ENCODE data around the gene KCNJ9.
"Not testable (repeated sequence)": the region's sequence is repeated elsewhere in the genome, so short reads cannot be mapped to it uniquely, and the experiment has no call there.

The KCNJ9 gene

DNA sequence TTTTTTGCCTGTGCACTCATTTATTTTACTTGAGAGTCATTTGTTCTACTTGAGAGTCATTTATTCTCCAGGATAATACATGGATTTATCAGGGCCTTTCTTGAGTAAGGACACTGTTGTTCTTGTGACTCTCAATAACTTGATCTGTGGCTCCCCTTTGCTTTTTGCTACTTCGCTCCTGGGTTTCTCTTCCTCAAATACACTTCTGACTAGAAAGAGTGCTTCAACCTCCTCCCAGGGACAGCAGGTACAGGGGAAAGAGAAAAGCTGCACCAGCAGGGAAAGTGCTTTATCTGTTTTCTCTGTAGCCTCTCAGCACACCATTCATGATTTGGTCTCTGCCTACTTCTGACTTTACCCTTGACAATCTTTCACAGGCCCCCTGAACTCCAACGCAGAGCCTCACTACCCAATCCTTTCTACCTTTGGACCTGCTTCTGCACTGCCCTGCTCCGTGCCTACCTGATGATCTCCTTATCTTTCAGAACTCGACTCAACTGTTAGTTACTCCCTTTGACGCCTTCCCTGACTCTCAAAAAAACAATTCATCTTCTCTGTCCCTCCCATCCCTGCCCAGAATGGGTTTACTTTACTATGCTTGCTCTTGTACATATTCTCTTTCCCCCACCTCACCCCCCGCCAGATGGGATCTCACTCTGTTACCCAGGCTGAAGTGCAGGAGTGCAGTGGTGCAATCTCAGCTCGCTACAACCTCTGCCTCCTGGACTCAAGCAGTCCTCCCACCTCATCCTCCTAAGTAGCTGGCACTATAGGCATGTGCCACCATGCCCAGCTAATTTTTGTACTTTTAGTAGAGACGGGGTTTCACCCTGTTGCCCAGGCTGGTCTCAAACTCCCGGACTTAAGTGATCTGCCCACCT lies 34.0 kb upstream of the KCNJ9 start:
- H3K4me3 ChIP-seq (ENCODE audit: low read depth, low read length): no peak overlapping the region
- TF ChIP-seq, protein P1, sequence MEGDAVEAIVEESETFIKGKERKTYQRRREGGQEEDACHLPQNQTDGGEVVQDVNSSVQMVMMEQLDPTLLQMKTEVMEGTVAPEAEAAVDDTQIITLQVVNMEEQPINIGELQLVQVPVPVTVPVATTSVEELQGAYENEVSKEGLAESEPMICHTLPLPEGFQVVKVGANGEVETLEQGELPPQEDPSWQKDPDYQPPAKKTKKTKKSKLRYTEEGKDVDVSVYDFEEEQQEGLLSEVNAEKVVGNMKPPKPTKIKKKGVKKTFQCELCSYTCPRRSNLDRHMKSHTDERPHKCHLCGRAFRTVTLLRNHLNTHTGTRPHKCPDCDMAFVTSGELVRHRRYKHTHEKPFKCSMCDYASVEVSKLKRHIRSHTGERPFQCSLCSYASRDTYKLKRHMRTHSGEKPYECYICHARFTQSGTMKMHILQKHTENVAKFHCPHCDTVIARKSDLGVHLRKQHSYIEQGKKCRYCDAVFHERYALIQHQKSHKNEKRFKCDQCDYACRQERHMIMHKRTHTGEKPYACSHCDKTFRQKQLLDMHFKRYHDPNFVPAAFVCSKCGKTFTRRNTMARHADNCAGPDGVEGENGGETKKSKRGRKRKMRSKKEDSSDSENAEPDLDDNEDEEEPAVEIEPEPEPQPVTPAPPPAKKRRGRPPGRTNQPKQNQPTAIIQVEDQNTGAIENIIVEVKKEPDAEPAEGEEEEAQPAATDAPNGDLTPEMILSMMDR (IDR thresholded peaks at IDR 0.05; ENCODE audit: borderline replicate concordance, insufficient read depth, low read depth, low read length): no peak

DNA sequence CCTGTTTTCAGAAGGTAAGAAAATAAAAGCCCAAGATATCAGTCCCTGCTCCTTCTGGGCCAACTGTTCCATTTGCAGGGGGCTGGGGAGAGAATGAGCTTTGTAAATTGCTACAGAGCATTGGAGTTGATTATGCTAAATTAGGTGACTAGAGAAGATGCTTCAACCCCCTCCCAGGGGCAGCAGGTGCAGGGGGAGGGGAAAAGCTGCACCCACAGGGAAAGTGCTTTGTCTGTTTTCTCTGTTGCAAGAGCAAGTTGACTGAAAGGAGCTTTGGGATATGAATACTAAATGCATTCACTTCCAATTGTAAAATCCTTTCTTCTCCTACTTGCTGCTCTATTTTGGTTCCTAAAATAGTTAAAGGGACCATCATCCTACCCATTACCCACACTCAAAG lies 33.0 kb upstream of the KCNJ9 start:
- TF ChIP-seq, protein P1 (IDR thresholded peaks at IDR 0.05; ENCODE audit: borderline replicate concordance, insufficient read depth, low read depth, low read length): no peak

DNA sequence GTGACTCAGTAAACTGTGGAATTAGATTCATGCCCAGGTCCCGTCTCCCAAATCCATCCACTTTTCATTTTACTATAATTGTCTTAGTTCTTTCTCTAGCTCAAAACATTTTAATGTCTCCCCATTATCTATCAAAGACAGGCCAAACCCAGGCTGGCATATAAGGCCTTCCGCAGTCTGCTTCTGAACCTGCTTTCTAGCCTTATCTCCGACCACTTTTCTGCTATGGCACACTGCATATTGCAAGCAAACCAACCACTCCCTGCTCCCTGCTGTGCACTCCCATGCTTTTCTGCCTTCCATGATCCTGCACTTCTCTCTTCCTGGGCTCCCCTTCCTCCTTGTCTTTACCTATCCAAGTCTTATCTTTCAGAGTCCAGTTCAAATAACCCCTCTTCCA lies 32.2 kb upstream of the KCNJ9 start:
- TF ChIP-seq, protein P1 (IDR thresholded peaks at IDR 0.05; ENCODE audit: borderline replicate concordance, insufficient read depth, low read depth, low read length): no peak
- H3K4me3 ChIP-seq (ENCODE audit: low read depth, low read length): no peak overlapping the region

More for the DNA sequence above, 33.0 kb upstream of the KCNJ9 start:
- H3K4me3 ChIP-seq (ENCODE audit: low read depth, low read length): no peak overlapping the region

DNA sequence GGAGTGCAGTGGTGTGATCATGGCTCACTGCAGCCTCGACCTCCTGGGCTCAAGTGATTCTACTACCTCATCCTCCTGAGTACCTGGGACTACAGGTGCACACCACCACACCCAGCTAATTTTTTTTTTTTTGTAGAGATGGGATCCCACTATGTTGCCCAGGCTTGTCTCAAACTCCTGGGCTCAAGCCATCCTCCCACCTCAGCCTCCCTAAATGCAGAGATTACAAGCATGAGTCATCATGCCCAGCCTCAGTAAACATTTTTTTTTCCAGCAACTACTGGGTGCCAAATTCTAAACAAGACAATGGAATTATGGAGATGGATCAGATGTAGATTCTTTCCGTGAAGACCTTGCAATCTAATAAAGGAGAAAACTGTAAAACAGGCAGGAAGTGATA lies 31.2 kb upstream of the KCNJ9 start:
- H3K4me3 ChIP-seq (ENCODE audit: low read depth, low read length): not testable (repeated sequence)

DNA sequence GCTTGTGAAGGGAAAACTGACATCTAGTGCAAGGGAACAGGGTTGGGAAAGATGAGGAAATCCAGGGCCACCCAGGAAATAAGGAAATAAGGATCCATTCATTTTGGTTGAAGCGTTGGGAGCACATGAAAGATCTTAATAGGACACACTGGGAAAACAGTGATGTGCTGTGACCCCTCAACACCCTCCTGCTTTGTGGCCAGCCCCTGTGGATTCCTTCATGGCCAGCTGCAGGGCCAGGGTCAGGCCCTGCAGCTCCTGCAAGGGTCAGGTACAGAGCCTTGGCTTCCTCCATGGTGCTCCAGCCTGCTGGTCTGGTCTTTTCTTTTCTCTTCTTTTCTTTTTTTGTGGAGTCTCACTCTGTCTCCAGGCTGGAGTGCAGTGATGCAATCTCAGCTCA lies 30.7 kb upstream of the KCNJ9 start:
- no peak overlapping the region for H3K4me3 ChIP-seq (ENCODE audit: low read depth, low read length)
- TF ChIP-seq, protein P1 (IDR thresholded peaks at IDR 0.05; ENCODE audit: borderline replicate concordance, insufficient read depth, low read depth, low read length): no peak

DNA sequence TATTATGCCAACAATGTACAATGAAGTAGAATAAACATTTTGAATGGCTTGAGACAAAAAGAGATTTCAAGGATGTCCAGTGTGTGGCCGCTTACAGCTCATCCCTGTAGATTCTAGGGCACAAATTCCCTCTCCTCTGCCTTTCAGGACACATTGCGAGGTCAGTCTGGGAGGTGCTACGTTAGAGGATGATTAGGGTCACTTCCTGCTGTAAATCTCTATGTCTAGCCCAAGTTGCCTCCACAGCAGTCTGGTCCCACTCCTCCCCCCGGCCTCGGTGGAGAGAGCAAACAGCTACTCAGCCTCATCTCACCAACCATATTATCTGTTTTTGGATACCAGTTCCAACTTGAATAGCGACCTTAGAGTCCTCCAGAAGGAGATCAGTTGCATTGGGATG lies 28.4 kb upstream of the KCNJ9 start:
- TF ChIP-seq, protein P1 (IDR thresholded peaks at IDR 0.05; ENCODE audit: borderline replicate concordance, insufficient read depth, low read depth, low read length): no peak
- no peak overlapping the region for H3K4me3 ChIP-seq (ENCODE audit: low read depth, low read length)

DNA sequence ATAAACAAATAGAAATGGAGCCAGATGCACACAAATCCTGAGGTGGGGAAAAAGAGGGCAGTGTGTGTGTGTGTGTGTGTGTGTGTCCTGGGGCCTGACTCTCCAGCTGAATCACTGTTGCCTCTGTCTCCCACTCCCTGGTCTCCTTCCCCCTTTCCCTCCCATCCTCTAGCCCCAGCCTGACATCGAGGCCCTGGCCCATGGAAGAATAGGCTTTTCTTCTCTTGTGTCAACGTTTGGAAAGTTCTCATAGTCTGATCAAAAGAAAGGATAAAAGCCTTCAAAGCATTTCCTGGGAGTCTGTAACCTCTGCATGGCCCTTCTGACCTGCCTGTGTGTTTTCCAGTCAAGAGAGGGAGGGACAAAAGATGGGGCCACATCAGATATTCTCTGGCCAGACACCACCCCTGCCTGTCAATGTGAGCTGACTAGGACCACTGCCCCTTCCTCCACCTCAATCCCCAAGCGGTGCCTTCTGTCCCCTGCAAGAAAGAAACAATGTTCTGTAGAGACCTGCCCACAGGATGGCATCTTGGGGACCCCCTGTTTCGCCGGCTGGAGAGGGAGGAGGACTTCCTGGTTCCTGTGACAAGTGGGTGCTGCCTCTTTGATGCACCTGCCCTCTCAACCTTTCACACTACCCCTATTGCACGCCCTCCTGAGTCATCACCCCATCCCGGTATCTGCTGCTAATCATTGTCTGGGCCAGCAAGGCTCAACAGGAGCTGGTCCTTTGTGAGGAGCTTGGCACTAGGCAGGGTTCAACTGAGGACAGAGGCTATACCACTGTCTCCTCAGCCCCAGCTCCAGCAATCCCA lies 27.6 kb upstream of the KCNJ9 start:
- no peak overlapping the region for H3K4me3 ChIP-seq (ENCODE audit: low read depth, low read length)
- TF ChIP-seq, protein P1 (IDR thresholded peaks at IDR 0.05; ENCODE audit: borderline replicate concordance, insufficient read depth, low read depth, low read length): no peak
